ENCODE measurements around the gene SLC25A27.
A peak's percentile ranks its signal among the peaks of the same experiment; 100 is the strongest.

Gene SLC25A27

GRCh38 chr6:46651006-46651405 lies 1.8 kb upstream of the SLC25A27 start:
- no peak for DNase-seq (ENCODE audit: low read depth)

DNA sequence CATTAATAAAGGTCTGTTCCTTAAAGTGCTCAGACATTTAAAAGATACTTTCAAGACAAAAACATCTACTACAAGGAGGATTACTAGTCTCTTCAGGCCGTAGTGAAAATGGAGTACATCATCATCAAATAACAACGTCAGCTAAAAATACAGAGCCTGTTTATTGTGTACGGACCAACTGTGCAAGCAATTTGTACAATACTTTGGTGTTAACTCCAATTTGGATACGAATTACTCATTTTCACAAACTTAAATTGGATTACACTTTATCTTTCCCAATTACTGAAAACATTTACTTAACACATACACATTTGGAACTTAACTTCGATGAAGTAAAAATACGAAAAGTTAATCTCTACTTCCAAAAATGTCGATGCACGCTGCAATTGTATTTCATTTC lies 959 bp upstream of the SLC25A27 start:
- no peak for DNase-seq (ENCODE audit: low read depth)

- DNase-seq (ENCODE audit: low read depth) = no peak
Measured at GRCh38 chr6:46652232-46652602, 558 bp upstream of the SLC25A27 start.

- no peak for DNase-seq (ENCODE audit: low read depth)
Measured at GRCh38 chr6:46653439-46654195, 842 bp downstream of the SLC25A27 start.

DNA sequence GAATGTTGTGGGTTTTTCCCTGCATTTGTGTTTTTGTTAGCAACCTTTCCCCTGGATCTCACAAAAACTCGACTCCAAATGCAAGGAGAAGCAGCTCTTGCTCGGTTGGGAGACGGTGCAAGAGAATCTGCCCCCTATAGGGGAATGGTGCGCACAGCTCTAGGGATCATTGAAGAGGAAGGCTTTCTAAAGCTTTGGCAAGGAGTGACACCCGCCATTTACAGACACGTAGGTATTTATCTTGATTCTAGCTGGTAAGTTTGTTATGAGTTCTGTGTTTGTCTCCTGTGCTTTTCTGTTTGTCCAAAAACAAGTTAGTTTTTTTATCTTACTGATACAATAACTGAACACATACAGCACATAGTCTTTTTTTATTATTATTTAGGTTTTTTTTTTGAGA lies 3.0 kb downstream of the SLC25A27 start:
- peak; percentile 8 for DNase-seq (ENCODE audit: low read depth)

- no peak for DNase-seq (ENCODE audit: low read depth)
Measured at GRCh38 chr6:46657642-46658041, 4.9 kb downstream of the SLC25A27 start.

DNA sequence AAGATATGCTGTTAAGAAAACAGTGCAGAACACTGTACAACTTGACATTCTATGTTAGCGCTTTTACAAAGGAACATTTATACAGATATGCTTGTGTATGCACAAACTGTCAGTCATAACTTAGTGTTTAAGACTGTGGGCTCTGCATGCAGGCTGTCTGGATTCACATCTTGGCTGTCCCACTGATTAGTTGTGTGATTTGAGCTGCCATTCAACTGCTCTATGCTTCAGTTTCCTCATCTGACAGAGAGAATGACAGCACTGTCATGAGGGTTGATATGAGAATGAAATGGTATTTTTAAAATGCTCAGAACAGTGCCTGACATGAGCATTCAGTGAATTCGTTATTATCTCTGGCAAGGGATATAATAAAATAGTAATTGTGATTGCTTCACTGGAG lies 8.7 kb downstream of the SLC25A27 start:
- DNase-seq (ENCODE audit: low read depth) = no peak

DNA sequence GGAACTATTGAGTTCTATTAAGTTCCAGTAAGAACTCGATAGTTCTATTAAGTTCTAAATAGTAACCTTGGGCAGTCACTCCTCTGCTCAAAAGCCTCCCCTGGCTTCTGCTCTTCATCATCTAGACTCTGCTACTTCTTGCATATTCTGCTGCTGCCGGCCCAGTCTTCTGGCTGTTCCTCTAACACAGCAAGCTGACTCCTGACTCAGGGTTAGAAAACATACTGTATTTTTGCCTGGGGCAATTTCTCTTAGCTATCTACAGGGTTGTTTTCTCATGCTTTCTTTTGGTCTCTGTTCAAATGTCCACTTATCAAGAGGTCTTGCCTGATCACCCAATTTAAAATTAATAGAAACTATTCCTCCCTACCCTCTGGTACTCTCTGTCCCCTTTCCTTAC lies 14.6 kb downstream of the SLC25A27 start:
- no peak for DNase-seq (ENCODE audit: low read depth)

DNA sequence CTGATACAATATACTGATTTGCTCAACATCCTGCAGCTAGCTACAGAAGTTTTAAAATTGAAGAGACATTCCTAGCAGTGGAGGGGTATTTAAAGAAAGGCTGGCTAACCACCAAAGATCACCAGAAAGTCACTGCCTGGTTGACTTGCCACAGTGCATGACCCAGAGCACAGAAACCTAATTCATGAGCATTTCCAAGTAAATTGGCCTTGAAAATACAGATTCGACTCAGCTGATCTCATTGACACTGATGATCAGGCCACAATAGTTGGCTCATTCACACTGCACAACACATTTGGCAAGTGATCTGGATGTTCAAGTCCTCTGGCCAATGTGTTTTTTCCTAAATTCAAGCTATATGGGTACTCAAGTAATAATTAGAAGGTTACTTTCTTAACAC lies 21.6 kb downstream of the SLC25A27 start:
- no peak for DNase-seq (ENCODE audit: low read depth)

GRCh38 chr6:46676604-46677313 lies 24.0 kb downstream of the SLC25A27 start:
- no peak for DNase-seq (ENCODE audit: low read depth)

GRCh38 chr6:46677314-46677654 lies 24.5 kb downstream of the SLC25A27 start:
- DNase-seq (ENCODE audit: low read depth) = no peak

GRCh38 chr6:46684771-46685170 lies 32.0 kb downstream of the SLC25A27 start:
- peak; percentile 77 for DNase-seq (ENCODE audit: low read depth)

- DNase-seq (ENCODE audit: low read depth) = no peak
Measured at GRCh38 chr6:46687619-46688097, 34.9 kb downstream of the SLC25A27 start, which contains the start of gene TDRD6. TSS of gene TDRD6 (plus strand) at chr6:46687885. CDS start at chr6:46688129, 244 bp downstream.

- no peak for DNase-seq (ENCODE audit: low read depth)
Measured at GRCh38 chr6:46688117-46688965, 35.6 kb downstream of the SLC25A27 start.

GRCh38 chr6:46688966-46689335 lies 36.2 kb downstream of the SLC25A27 start:
- DNase-seq (ENCODE audit: low read depth) = no peak

DNA sequence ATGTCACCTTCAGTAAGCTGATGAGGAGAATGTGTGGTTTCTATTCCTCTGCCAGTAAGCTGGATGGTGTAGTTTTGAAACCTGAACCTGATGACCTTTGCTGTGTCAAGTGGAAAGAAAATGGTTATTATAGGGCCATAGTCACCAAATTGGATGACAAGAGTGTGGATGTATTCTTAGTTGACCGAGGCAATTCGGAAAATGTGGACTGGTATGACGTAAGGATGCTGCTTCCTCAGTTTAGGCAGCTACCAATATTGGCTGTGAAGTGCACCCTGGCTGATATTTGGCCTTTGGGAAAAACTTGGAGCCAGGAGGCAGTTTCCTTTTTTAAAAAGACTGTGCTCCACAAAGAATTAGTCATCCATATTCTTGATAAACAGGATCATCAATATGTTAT lies 36.9 kb downstream of the SLC25A27 start:
- no peak for DNase-seq (ENCODE audit: low read depth)

GRCh38 chr6:46690141-46690755 lies 37.5 kb downstream of the SLC25A27 start:
- no peak for DNase-seq (ENCODE audit: low read depth)

DNA sequence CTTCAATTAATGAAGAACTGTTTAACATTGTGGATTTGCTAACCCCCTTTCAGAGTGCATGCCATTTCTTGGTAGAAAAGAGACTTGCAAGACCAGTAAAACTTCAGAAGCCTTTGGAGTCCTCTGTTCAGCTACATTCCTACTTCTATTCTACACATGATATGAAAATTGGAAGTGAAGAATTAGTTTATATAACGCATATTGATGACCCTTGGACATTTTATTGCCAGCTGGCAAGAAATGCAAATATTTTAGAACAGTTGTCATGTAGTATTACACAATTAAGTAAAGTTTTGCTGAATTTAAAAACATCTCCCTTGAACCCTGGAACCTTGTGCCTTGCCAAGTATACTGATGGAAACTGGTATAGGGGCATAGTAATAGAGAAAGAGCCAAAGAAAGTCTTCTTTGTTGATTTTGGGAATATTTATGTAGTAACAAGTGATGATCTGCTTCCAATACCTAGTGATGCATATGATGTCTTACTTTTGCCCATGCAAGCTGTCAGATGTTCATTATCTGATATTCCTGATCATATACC lies 38.2 kb downstream of the SLC25A27 start:
- no peak for DNase-seq (ENCODE audit: low read depth)

- DNase-seq (ENCODE audit: low read depth) = no peak
Measured at GRCh38 chr6:46699970-46700369, 47.2 kb downstream of the SLC25A27 start.

- peak; percentile 9 for DNase-seq (ENCODE audit: low read depth)
Measured at GRCh38 chr6:46704562-46704961, 51.8 kb downstream of the SLC25A27 start.

GRCh38 chr6:46706464-46706863 lies 53.7 kb downstream of the SLC25A27 start:
- DNase-seq (ENCODE audit: low read depth) = no peak

- no peak for DNase-seq (ENCODE audit: low read depth)
Measured at GRCh38 chr6:46711491-46711890, 58.7 kb downstream of the SLC25A27 start.
